Measurements from ENCODE around the gene LRRC75A. TPM values are rescaled to one million over a fixed set of nuclear protein-coding genes. Genes with fewer than 3 reads are reported as not detected.

LRRC75A gene
- total and polyA plus RNA-seq, 2 of the 13 experiments (the other 11 are each of a cell fraction or from before 2014, with no cell fraction given) = 0.03 TPM; not detected in 1

- TF ChIP-seq ZNF609 (CRISPR knock-in tag; IDR thresholded peaks at IDR 0.05; ENCODE audit: borderline replicate concordance) (peak; percentile 66; the same call in 1 of the 2 replicates), POGZ (CRISPR knock-in tag; IDR thresholded peaks at IDR 0.05) (peak; percentile 31; the same call in 1 of the 2 replicates), E2F2 (CRISPR knock-in tag; IDR thresholded peaks at IDR 0.05; ENCODE audit: borderline replicate concordance) (no peak), NFE2L1 (CRISPR knock-in tag; IDR thresholded peaks at IDR 0.05; ENCODE audit: borderline replicate concordance) (no peak), ZNF3 (CRISPR knock-in tag; IDR thresholded peaks at IDR 0.05) (no peak), KLF15 (CRISPR knock-in tag; IDR thresholded peaks at IDR 0.05; ENCODE audit: borderline replicate concordance) (no peak), JARID2 (CRISPR knock-in tag; IDR thresholded peaks at IDR 0.05; ENCODE audit: insufficient replicate concordance) (no peak), ATF7-NPFF (CRISPR knock-in tag; IDR thresholded peaks at IDR 0.05; ENCODE audit: low read depth) (no peak), HNRNPL (IDR thresholded peaks at IDR 0.05; ENCODE audit: low read depth, low read length) (no peak), NFRKB (IDR thresholded peaks at IDR 0.05) (no peak), ZNF556 (CRISPR knock-in tag; IDR thresholded peaks at IDR 0.05; ENCODE audit: borderline replicate concordance) (no peak), KDM6A (CRISPR knock-in tag; IDR thresholded peaks at IDR 0.05; ENCODE audit: low read depth) (peak; percentile 79), NAIF1 (CRISPR knock-in tag; IDR thresholded peaks at IDR 0.05; ENCODE audit: borderline replicate concordance) (no peak), ZNF580 (CRISPR knock-in tag; IDR thresholded peaks at IDR 0.05; ENCODE audit: borderline replicate concordance, low read depth) (peak; percentile 78; the same call in 1 of the 2 replicates), RARA (CRISPR knock-in tag; IDR thresholded peaks at IDR 0.05) (peak; percentile 88), YEATS4 (CRISPR knock-in tag; IDR thresholded peaks at IDR 0.05; ENCODE audit: borderline replicate concordance) (peak; percentile 69; the same call in 1 of the 2 replicates), REPIN1 (CRISPR knock-in tag; IDR thresholded peaks at IDR 0.05; ENCODE audit: borderline replicate concordance, low read depth) (peak; percentile 7; the same call in 1 of the 2 replicates), FOXC1 (CRISPR knock-in tag; IDR thresholded peaks at IDR 0.05; ENCODE audit: borderline replicate concordance) (peak; percentile 25; the same call in 1 of the 2 replicates), ZNF33B (CRISPR knock-in tag; IDR thresholded peaks at IDR 0.05) (no peak)
These were observed 66.0 kb downstream of the LRRC75A start (continued) for GRCh38 chr17:16425698-16426659.
